ENCODE measurements around the gene ANLN. TPM values are rescaled to one million over a fixed set of nuclear protein-coding genes. Genes with fewer than 3 reads are reported as not detected.

The ANLN gene
- total RNA-seq, 1 donor from 2014 or later = 73.8 TPM

GRCh38 chr7:36407636-36408550, 18.2 kb downstream of the ANLN start:
- intact Hi-C loops (cut with micrococcal nuclease) = loop anchor here (5.0 kb wide), 1 partner anchor 44 kb away; no protein-coding TSS in a partner anchor

DNA sequence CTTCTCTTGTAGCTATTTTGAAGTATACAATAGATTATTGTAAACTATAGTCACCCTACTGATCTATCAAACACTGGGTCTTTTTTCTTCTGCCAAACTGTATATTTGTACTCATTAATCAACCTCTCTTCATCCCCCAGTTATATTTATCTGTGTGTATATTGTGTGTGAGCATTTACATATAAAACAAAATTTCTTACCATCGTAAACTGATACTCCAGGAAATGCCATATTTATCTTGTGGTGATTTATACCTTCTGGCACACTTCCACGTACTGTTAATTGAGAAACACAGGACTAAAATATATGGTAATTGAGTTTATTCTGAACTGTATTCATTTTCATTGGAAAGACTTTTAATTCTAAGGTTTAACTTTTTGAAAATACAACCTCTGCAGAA, 18.9 kb downstream of the ANLN start:
- intact Hi-C loops (cut with micrococcal nuclease) = loop anchor here (5.0 kb wide), 1 partner anchor 44 kb away; no protein-coding TSS in a partner anchor

DNA sequence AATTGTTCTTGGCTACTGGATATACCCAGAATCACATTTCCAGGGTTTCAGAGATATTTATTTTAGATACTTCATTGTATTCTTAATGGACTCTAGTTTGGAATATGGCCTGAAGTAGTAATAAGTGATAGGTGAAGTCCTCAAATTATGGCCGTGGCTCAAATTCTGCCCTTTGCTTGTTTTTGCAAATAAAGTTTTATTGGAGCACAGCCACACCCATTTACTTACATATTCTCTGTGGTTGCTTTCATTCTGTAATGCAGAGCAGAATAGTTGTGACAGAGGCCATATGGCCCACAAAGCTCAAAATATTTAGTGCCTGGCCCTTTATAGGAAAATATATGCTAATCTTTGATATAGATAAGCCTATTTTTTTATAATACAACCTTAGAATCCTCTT, 19.5 kb downstream of the ANLN start:
- intact Hi-C loops (cut with micrococcal nuclease) = loop anchor here (5.0 kb wide), 1 partner anchor 43 kb away; no protein-coding TSS in a partner anchor

DNA sequence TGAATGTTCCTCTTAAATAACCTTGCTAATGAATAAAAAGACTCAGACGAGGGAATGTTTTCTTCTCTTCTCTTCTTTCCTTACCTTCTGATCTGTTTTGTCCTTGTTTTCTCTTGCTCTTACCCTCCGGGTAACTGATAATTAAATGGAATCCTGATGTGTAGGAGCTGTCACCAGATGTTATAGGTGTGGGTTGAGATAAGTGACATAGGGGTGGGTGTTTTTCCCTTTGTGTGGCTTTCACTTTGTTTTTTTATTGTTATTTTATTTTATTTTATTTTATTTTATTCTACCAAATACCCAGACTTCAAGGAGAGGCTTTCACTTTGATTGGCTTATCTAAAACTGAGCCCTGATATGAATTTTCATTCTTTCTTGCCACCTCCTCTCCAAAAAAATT, 25.5 kb downstream of the ANLN start:
- intact Hi-C loops (cut with micrococcal nuclease) = no loop called here

DNA sequence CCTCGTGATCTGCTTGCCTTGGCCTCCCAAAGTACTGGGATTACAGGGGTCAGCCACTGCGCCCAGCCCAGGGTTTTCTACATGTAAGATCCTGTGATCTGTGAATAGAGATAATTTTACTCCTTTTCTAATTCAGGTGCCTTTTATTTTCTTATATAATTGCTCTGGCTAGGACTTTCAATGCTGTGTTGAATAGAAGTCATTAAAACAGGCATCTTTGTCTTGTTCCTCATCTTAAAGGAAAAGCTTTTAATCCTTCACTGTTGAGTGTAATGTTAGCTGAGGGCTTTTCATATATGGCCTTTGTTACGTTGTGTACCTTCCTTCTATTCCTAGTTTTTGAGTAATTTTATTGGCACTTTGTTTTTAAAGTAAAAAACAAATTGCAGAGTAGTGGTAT, 26.6 kb downstream of the ANLN start:
- intact Hi-C loops (cut with micrococcal nuclease) = no loop called here

- intact Hi-C loops (cut with micrococcal nuclease) = no loop called here
These were observed 30.6 kb downstream of the ANLN start for GRCh38 chr7:36420307-36420706.

GRCh38 chr7:36422072-36422471, 32.4 kb downstream of the ANLN start:
- intact Hi-C loops (cut with micrococcal nuclease) = no loop called here

DNA sequence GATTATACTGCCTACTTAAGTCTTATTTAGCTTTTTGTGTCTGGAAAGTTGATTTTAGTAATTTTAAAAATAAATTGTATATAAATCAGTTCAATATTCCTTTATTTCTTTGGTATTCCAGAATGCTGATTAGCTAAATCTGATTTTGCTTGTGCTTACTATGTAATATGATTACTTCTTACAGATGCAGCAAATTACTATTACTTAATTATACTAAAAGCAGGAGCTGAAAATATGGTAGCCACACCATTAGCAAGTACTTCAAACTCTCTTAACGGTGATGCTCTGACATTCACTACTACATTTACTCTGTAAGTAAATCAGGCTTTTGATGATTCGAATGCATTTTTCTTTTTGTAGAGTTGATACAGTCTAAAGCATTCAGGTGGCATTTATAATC, 34.0 kb downstream of the ANLN start:
- intact Hi-C loops (cut with micrococcal nuclease) = no loop called here

DNA sequence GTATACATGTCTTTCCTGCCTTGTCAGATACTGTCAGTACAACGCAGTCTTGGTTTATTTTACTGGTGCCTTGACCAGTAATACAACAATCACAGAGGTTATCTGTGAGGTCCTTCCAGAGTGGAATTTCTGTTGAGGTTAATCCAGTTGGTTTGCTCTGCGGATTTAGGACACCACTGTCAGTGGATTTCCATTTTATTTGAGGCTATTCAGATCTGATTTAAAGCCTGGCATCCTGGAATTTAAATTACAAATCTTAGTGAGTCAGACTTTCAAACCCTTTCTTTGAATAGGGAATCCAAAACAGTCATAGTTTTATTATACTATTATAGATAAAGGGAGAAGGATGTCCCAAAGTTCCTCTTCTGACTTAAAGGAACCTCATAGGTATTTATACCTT, 40.5 kb downstream of the ANLN start:
- intact Hi-C loops (cut with micrococcal nuclease) = no loop called here

GRCh38 chr7:36430881-36431280, 41.2 kb downstream of the ANLN start:
- intact Hi-C loops (cut with micrococcal nuclease) = no loop called here

DNA sequence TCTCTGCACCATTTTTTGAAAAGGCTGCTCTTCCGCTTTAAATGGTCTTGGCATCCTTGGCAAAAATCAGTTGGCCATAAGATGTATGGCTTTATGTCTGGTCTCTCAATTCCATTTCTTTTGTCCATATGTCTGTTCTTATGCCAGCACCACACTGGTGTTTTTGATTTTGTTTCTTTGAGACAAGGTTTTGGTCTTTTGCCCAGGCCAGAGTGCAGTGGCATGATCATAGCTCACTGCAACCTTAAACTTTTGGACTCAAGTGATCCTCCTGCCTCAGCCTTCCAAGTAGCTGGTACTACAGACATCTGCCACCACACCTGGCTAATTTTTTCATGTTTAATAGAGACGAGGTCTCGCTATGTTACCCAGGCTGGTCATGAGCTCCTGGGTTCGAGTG, 48.5 kb downstream of the ANLN start:
- intact Hi-C loops (cut with micrococcal nuclease) = no loop called here

GRCh38 chr7:36439624-36440023, 50.0 kb downstream of the ANLN start:
- intact Hi-C loops (cut with micrococcal nuclease) = loop anchor here (2.0 kb wide), 1 partner anchor 759 kb away; no protein-coding TSS in a partner anchor

DNA sequence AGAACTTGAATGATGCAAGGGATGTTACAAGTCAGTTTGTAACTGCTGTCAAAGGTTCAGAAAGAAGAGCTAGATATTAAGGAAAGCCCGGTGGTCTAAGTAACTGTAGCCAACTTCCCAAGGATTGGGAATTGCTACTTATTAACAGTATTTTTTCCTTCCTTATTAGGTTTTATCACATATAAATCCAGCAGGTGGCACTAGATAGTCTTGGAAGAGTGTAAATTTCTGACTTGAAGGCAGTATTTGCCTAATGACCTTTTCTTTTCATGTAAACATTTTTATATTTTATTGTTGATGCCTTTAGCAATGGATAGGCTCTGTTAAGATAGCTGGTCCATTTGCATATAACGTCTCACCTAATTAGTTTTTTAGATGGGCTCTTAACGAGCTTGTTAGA, 51.2 kb downstream of the ANLN start:
- intact Hi-C loops (cut with micrococcal nuclease) = loop anchor here (2.0 kb wide), 1 partner anchor 758 kb away; no protein-coding TSS in a partner anchor

GRCh38 chr7:36441344-36442022, 51.8 kb downstream of the ANLN start:
- intact Hi-C loops (cut with micrococcal nuclease) = loop anchor here (2.0 kb wide), 1 partner anchor 757 kb away; no protein-coding TSS in a partner anchor

DNA sequence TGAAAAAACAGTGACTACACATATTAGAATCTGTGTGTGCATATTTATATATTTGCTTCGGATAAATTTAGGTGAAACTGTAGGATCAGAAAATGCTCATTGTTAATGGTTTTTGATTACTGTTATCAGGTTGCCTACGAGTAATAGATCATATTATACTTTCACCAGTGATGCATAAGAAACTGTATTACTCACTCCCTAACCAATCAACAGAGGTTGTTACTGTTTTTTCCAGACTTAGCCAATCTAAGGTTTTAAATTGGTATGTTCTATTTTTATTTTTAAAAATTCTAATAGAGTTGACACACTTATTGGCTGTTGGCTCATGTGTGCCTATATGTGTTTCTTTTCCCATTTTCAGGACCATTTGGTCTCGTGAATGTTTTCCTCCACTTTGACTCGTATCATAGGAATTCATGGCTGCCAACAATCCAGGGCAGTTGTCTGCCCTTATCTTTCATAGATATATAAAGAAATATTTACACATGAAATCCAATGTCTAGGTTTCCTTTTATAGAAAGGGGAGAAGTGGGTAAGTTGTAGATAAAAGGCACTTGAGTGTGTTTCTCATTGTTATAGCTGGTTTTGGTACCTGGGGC, 59.2 kb downstream of the ANLN start:
- intact Hi-C loops (cut with micrococcal nuclease) = no loop called here

- intact Hi-C loops (cut with micrococcal nuclease) = loop anchor here (5.0 kb wide), 1 partner anchor 42 kb away; no protein-coding TSS in a partner anchor
These were observed 60.0 kb downstream of the ANLN start for GRCh38 chr7:36449685-36450084.

DNA sequence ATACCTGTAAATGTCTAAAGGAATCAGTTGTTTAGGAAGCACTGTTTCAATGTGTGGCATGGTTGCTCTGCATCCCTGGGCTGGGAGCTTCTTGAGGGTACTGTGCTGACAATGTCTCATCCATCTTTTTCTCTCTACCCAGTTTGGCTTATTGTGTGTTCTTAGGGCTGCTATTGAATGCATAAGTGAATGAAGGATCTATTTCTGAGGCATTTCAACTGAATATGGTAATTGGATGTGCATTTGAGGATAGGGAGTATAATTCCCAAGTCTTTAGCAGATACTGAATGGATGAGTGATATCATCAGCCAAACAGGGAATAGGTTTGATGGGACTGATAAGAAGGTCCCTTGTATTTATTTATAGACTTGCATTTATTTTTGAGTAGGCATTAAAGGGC, 64.1 kb downstream of the ANLN start:
- intact Hi-C loops (cut with micrococcal nuclease) = loop anchor here (5.0 kb wide), 1 partner anchor 46 kb away; no protein-coding TSS in a partner anchor

DNA sequence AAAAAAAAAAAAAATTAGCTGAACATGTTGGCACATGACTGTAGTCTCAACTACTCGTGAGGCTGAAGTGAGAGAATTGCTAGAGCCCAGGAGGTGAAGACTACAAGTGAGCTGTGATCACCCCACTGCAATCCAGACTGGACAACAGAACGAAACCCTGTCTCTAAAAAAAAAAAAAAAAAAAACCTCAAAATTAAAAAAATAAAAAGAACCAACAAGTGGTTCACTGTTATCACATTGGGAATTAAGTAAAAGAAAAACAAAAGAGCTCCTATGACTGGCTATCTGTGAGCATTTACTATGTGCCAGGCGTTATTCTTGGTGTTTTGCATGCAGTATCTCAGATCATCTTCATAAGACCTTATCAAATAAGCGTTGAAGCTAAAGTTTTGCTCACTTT, 66.0 kb downstream of the ANLN start:
- intact Hi-C loops (cut with micrococcal nuclease) = no loop called here

DNA sequence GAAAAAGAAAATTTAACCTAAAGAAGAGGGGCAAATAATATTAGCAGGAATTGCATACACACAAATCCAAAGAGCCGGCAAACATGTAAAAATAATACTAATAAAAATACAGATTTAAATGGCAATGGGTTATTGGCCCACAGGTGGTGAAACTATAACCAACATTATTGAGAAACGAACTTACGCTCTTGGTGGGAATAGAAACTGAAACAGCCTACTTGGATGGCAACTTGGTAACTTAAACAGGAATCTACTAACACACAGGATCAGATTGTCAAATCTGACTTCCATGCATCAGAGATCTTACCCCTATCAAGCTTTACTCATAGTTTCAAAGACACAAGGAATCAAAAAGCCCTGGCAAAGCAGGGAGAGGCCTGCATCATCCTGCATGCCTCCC, 66.5 kb downstream of the ANLN start:
- intact Hi-C loops (cut with micrococcal nuclease) = no loop called here

- intact Hi-C loops (cut with micrococcal nuclease) = no loop called here
These were observed 66.9 kb downstream of the ANLN start for GRCh38 chr7:36456548-36456947.

DNA sequence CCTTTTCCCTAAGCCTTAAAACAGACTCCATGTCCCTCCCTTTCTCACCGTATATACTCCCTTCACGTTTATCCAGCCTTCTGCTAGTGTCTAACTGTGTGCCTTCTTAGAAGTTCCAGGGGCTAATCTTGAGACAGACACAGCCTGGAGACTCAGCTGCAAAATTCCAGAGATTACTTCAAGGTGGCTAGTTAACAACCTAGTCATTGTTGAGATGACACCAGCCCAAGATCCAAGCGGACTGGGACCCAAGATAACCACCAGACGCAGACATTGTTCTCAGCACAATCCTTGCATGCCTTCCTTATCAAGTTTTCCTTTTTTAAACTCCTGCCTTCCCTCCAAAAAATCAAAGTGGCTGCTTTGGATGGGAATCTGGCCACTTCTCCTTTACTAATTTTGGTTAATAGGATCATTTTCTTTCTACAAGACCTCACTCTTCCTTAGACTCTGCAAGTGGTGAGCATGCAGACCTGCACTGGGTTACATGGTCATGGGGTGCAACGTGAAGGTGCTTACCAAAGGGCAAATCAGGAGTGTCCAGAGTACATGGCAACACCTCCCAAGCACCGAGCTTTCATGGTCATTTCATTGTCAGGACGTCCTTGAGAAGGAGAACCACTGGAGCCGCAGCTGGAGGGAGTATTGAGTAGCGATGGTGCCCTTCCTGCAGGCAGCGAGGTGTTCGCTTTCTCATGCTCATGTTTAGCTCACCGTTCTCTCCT, 69.7 kb downstream of the ANLN start:
- intact Hi-C loops (cut with micrococcal nuclease) = no loop called here

Data from T-helper 2 cell treated with Interferon-gamma antibody and Interleukin-4, amounts not matched to agents 100 ng/mL and 5 ng/mL, for 36 hours (primary cell).